Hematopoietic multipotent progenitor cell treated with erythropoietin and hydrocortisone succinate and interleukin-3 and kit ligand, for 8 days (in vitro differentiated cells): ENCODE measurements around the gene C4orf46.
"Not testable (repeated sequence)": the region's sequence is repeated elsewhere in the genome, so short reads cannot be mapped to it uniquely, and the experiment has no call there.

ENCODE experiments used
- DNase-seq: peaks from one replicate; pipeline ENCODE4 v3.0.0-alpha.2; 2015

The C4orf46 gene

GRCh38 chr4:158671665-158671914 is at the start of gene C4orf46:
Gene C4orf46, minus strand, starts transcription at chr4:158671887. Its CDS starts 86 bp downstream, at chr4:158671801.
- DNase-seq = no peak

- no peak for DNase-seq
Measured at GRCh38 chr4:158715802-158716201, 44.1 kb upstream of the C4orf46 start.

DNA sequence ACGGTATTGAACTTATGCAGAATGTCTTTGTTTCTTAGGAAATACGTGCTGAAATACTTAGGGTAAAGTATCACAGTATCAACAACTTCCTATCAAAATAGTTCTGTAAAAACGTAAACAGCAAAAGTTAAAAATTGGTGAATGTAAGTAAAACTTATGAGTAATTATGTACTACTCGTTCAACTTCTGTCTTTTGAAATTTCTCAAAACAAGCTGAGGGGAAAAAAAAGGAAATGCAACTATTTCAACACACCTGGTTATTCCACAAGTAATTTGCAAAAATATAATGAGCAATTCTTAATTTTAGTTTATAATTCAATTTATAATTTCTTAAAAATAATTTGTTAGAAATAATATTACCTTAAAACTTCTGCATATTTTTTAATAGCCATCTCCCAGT is 43.2 kb upstream of the C4orf46 start:
- no peak for DNase-seq

GRCh38 chr4:158712622-158713021 is 40.9 kb upstream of the C4orf46 start:
- not testable (repeated sequence) for DNase-seq

GRCh38 chr4:158710814-158711213 is 39.1 kb upstream of the C4orf46 start:
- peak; percentile 51 for DNase-seq

DNA sequence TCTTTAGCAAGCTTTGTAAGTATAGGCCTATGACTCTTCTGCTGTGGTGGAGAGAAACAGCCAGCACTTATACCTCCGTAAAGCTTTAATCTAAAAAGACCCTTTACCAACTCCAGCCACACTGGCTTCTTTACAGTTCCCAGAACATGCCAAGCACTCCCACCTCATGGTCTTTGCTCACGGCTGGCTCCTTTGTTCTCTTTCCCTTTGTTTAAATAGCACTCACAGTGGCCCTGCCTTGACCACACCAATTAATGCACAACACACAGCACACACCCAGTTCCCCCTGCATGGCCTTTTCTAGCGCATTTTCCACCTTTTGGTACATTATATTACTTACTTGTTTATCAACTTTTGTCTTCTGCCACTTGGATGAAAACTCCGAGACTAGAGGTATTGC is 32.6 kb upstream of the C4orf46 start:
- DNase-seq = no peak

DNA sequence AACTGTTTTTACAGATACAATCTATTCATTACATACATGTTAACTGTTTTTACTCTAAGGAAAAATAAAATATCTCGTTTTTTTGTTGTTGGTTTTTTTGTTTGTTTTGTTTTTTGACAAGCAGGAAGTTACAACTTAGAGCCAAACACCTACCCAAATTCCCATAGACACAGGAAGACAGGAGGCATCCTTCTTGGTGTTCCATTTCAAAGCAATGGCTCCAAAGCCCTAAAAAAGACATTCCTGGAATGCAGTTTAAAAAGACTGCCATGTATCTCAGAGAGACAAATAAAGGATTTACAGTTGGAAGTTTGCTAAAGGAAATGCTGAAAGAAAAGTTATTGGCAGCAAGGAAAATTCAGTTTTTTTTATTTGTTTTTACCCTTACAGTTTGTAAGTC is 17.1 kb upstream of the C4orf46 start:
- DNase-seq = no peak

- no peak for DNase-seq
Measured at GRCh38 chr4:158682066-158682465, 10.4 kb upstream of the C4orf46 start.

- no peak for DNase-seq
Measured at GRCh38 chr4:158681629-158682028, 9.9 kb upstream of the C4orf46 start.

GRCh38 chr4:158678767-158679166 is 7.1 kb upstream of the C4orf46 start:
- DNase-seq = no peak

DNA sequence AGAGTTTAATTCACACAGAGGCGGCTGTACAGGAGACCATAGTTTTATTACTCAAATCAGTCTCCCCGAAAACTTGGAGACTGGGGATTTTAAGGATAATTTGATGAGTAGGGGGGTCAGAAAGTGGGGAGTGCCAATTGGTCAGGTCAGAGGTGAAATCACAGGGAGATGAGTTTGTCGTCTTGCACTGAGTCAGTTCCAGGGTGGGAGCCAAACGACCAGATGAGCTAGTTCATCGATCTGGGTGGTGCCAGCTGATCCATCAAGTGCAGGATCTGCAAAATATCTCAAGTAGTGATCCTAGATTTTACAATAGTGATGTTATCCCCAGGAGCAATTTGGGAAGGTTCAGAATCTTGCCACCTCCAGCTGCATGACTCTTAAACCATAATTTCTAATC is 4.4 kb upstream of the C4orf46 start:
- DNase-seq = no peak

GRCh38 chr4:158673633-158674032 is 1.9 kb upstream of the C4orf46 start:
- no peak for DNase-seq

GRCh38 chr4:158671915-158672806 is 474 bp upstream of the C4orf46 start, which contains the start of gene ETFDH:
Gene ETFDH, plus strand, starts transcription at chr4:158672296. Its CDS starts 161 bp downstream, at chr4:158672457.
- DNase-seq = peak; percentile 100

- DNase-seq = peak; percentile 94
Measured at GRCh38 chr4:158670975-158671664, 567 bp downstream of the C4orf46 start.

GRCh38 chr4:158669310-158669709 is 2.4 kb downstream of the C4orf46 start:
- no peak for DNase-seq

DNA sequence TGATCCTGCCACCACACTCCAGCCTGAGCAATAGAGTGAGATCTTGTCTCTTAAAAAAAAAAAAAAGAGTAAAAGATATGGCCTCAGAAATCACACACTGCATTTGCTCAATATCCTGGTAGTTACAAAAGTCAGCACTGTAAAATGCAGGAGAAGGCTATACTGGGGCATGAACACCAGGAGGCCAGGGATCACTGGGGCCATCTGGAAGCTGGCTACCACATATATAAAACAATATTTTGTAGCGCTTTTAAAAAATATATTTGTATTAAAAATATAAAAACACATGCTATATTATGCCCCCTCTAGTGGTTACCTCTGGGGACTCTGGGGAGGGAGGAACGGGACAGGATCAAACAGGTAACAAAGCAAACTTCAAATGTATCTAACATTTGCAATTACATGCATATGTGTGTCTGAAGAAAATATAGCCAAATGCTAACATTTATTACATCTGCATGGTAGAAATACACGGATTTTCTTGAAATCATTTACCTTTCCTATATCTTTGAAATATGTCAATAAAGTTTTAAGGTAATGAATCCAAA is 4.0 kb downstream of the C4orf46 start:
- peak; percentile 64 for DNase-seq

DNA sequence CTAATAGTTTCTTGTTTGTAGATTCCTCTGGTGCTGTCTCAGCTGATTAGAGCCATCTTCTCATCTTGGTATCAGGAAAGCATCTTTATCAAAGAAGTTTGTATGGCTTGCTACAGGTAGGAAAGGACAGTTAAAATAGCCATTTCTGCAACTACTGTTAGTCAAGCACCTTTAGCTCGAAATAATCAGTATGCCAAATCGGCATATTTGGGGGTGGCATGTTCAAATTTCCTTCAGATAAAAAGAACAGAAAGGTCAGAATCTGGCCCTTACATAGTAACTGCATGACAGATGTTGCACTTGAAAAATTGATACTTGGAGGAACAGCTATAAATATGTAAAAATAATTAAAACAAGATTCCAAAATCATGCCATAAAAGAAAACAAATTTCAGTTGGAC is 4.8 kb downstream of the C4orf46 start:
- DNase-seq = no peak

DNA sequence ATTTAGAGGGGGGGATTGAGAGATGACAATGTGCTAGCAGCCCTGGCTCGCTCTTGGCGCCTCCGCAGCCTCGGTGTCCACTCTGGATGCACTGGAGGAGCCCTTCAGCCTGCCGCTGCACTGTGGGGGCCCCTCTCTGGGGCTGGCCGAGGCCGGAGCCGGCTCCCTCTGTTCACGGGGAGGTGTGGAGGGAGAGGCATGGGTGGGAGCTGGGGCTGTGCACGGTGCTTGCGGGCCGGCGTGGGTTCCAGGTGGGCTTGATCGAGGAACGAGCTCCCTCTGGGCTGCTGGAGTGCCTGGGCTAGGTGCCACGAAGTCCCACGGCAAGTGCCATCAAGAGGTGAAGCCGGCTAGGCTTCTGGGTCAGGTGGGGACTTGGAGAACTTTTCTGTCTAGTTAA is 6.9 kb downstream of the C4orf46 start:
- no peak for DNase-seq

DNA sequence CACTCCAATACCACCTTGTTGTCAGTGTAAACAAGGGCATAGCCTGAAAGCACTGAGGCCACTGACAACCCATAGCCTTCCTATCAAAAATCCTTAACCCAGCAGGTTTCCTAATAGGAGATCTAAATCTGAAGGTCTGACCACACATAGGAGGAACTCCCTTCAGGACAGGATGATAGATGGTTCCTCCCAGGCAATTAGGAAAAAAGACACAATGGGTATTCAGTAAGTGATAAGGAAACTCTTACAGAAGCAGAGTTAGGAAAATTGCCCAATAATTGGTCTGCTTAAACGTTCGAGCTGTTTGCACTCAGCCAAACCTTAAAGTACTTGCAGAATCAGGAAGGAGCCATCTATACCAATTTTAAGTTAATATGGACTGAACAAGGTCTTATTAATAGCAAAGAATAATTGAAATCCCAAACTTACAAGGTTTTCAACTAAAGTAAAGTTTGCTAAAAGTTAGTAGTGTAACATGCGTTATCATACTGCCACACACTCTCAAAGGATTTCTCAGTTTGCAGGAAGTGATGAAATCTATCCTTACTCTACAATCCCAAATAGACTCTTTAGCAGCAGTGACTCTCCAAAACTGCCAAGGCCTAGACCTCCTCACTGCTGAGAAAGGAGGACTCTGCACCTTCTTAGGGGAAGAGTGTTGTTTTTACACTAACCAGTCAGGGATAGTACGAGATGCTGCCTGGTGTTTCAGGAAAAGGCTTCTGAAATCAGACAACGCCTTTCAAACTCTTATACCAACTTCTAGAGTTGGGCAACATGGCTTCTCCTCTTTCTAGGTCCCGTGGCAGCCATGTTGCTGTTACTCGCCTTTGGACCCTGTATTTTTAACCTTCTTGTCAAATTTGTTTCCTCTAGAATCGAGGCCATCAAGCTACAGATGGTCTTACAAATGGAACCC is 7.7 kb downstream of the C4orf46 start:
- peak; percentile 75 for DNase-seq

DNA sequence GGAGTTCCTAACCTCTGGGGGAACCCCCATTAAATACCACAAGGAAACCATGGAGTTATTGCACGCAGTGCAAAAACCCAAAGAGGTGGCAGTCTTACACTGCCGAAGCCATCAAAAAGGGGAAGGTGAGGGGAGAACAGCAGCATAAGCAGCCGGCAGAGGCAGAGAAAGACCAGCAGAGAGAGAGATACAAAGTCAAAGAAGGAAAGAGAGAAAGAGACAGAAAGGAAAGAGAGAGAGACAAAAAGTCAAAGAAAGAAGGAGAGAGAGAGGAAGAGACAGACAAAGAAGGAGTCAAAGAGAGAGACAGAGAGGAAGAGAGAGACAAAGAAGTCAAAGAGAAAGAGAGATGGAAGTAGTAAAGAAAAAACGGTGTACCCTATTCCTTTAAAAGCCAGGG is 8.4 kb downstream of the C4orf46 start:
- peak; percentile 33 for DNase-seq

- DNase-seq = no peak
Measured at GRCh38 chr4:158657291-158657690, 14.4 kb downstream of the C4orf46 start.

DNA sequence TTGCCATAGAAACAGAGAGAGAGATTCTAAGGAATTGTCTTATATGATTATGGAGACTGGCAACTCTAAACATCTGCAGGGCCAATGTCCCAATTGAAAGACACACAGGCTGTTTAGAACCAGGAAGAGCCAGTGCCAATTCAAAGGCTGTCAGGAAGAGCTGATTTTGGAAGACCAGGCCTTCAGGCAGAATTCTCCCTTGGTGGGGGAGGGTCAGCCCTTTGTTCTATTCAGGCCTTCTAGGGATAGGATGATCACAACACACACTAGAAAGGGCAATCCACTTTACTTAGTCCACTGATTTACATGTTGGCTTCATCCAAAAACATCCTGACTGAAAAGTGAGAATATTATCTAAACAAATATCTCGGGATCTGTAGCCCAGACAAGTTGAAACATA is 15.2 kb downstream of the C4orf46 start:
- DNase-seq = no peak

GRCh38 chr4:158652920-158653319 is 18.8 kb downstream of the C4orf46 start:
- DNase-seq = no peak
